Islet of Langerhans (tissue), 1 donor: ENCODE results near the gene PHF20.
"Not testable (repeated sequence)": the region's sequence is repeated elsewhere in the genome, so short reads cannot be mapped to it uniquely, and the experiment has no call there.

Experiments
- FAIRE-seq: peaks from one replicate; lab custom pipeline; 2011; peaks lifted over from hg19 to GRCh38; lab: Jason Lieb, UNC

PHF20 gene

GRCh38 chr20:35771689-35772562 lies at the start of gene PHF20:
Gene PHF20, plus strand, starts transcription at chr20:35772015. Its CDS starts 29,508 bp downstream, at chr20:35801523.
- FAIRE-seq, result no peak

- not testable (repeated sequence) for FAIRE-seq
These were observed 48.6 kb upstream of the PHF20 start for GRCh38 chr20:35723275-35723639.

DNA sequence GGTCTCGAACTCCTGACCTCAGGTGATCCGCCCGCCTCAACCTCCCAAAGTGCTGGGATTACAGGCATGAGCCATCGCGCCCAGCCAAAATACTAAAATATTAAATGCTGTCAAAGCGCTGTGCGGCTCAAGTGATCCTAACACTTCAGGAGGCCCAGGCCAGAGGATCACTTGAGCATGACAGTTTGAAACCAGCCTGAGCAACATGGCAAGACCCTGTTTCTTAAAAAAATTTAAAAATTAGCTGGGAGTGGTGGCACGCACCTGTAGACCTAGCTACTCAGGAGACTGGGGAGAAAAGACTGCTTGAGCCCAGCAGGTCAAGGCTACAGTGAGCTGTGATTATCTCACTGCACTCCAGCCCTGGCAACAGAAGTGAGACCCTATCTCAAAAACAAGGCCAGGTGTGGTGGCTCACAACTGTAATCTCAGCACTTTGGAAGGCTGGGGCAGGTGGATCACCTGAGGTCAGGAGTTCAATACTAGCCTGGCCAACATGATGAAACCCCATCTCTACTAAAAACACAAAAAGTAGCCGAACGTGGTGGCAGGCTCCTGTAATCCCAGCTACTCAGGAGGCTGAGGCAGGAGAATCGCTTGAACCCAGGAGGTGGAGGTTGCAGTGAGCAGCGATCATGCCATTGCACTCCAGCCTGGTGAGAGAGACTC lies 48.0 kb upstream of the PHF20 start:
- not testable (repeated sequence) for FAIRE-seq

DNA sequence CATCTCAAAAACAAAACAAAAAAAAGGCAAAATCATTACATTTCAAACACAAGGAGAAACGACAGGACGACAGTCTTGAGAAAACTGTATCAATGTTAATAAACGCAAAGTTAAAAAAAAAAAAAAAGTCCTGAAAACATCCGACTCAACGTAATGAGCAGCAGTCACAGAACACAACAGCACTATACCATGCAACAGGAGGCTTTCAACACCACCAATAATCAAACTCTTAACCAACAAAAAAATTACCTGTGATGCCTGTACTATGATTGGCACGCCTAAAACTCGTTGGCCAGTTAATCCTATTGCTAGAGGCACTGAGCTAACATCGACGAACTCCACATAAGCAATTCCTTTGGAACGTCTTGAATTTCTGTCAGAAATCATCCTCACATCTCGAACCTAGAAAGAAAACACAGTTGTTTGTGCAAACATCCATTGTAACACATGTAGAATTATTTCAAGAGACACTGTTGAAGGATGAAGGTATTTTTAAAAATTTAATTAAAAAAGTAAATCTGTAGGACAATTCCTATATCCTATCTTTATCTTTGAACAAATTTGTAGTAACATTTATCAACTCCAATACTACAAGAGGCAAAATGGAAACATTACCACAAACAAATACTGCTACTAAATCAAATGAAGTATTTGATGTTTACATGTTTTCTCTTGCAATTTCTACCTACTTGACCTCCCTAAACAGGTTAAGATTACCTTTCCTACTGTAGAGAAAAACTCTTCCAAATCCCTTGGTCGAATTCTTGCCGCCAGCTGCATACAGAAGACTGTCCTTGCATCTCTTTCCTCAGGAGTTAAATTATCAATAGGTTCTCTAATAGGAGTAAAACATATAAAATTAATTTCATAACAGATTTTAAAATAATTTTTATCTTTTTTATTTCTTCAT lies 47.2 kb upstream of the PHF20 start:
- no peak for FAIRE-seq

DNA sequence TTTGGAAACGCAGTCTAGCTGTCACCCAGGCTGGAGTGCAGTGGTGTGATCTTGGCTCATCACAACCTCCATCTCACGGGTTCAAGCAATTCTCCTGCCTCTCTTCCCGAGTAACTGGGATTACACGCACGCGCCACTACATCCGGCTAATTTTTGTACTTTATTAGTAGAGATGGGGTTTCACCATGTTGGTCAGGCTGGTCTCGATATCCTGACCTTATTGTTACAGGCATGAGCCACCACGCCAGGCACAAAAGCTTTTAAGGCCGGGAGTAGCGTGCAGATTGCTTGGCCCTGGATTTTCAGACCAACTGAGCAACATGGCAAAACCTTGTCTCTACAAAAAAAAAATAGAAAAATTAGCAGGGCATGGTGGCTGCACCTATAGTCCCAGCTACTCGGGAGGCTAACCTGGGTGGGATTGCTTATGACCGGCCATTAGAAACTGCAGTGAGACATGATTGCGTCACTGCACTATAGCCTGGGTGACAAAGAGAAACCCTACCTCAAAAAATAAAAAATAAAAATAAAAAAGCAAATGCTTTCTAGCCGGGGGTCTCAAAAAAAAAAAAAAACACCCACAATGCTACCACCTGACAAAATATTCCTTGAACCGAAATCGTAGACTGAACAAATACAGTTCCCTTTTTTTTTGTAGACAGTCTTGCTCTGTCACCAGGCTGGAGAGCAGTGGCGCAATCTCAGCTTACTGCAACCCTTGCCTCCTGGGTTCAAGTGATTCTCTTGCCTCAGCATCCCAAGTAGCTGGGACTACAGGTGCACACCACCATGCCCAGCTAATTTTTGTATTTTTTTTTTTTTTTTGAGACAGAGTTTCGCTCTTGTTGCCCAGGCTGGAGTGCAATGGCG lies 44.7 kb upstream of the PHF20 start:
- no peak for FAIRE-seq

DNA sequence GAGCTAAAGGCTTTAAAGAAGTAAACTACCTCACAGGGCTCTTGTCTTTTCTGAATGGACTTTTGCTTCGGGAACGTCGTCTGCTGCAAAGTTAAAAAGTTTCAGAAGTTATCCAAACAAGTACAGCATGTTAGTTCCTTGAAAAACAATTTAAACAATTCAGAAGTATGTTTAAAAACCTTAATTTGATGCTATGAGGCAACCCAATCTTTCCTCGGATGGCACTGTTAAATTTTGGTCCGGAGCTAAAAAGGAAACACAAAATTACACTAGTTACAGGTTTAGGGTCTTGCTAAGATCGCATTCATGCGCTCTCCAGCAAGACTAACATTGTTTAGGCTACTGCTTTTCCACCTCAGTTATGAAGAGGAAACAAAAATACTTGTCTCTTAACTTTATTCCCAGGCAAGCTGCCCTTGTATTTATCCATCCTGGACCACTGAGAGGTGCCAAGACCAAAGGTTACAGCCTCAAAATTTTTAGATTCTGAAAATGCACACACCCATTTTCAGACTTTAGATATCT lies 42.5 kb upstream of the PHF20 start:
- FAIRE-seq, result no peak

- FAIRE-seq, result no peak
These were observed 41.8 kb upstream of the PHF20 start for GRCh38 chr20:35729836-35730582.

GRCh38 chr20:35730583-35731468 lies 41.0 kb upstream of the PHF20 start:
- no peak for FAIRE-seq

DNA sequence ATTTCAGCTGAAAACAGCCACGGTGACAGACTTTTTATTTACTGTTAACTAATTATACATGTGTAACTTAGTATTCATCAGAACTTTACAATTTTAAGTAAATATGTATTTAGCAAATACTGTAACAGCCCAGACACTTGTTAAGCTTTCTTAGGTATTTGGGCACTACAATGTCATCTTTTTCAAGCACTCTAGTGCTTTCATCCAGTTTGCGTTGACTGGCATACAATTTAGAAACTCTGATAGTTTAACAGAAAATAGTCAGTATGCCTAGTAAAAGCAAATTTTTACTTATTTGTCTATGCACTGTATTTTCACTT lies 40.4 kb upstream of the PHF20 start:
- no peak for FAIRE-seq

DNA sequence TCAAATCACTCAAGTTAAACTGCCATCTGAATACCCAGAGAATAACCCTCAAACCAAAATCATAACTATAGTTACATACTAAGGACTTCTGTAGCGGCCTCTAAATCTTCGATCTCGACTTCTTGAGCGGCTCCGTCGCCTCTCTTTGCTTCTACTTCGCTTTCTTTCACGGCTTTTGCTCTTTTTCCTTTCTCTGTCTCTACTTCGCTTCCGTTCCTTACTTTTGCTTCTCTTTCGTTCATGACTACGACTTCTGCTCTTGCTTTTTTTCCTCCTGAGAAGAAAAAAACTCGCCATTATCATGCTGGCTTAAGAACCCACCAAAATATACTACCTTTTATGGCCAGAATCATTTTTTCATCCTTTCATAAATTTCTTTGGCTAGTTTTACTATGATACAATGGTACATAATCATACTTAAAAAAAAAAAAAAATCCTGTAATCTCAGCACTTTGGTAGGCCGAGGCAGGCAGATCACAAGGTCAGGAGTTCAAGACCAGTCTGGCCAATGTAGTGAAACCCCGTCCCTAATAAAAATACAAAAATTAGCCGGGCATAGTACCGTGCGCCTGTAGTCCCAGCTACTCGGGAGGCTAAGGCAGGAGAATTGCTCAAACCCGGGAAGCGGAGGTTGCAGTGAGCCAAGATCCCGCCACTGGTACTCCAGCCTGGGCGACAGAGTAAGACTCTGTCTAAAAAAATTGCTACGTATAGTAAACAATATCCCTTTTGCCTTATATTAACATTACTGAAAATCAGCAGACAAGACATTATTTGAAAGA lies 39.8 kb upstream of the PHF20 start:
- no peak for FAIRE-seq

DNA sequence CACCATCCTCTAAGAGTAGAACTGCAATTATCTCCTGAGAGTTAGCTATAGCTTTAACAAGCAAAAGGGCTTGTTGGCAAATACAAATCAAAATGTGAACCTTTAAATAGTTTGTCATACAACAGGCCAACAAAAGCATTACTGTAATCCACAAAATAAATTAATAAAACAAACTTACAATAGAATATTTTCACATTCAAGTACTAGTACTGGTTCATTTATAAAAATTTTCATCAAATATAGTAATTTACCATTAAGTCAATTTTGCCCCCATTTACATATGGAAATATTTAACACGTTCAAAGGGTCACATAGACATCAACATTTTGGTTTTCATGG lies 39.2 kb upstream of the PHF20 start:
- no peak for FAIRE-seq

- FAIRE-seq, result no peak
These were observed 37.4 kb upstream of the PHF20 start for GRCh38 chr20:35734374-35734773.

DNA sequence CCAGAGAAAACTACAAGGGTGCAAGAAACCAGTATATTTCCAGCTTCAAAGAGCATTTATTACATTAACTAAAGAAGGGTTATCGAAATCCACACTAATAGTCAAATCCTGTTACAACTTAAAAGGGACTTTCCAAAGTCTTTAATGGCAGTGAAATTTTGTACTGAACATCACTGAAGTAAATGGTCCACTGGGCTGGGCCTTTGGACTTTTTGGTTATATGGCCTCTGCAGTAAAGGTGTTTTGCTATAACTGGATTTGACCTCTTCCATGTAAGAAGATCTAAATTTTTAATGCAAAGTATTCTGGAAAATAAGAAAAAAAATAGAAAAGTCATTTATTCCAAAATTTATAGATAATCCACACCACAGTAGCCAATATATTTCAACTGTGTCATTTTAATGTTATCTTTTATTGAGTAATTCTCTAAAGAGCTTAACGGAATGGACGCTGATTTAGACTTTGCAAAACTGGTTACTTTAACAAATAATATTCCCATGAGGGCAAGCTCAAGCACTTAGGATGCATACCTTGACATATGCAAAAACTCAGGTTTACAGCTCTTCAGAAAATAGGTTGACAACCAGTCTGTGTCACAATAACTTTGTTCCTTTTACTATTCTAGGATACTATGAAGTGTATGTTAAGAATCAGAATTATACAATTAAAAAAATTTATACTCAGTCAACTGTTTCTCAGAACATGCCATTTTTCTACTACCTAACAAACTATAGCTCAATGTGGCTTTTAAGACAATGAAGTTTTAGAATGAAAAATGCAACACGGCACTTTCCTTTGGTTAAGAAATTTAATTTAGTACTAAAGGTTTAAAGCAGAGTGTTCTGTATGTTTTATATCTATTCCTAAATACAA lies 36.8 kb upstream of the PHF20 start:
- FAIRE-seq, result no peak

GRCh38 chr20:35735826-35736470 lies 35.9 kb upstream of the PHF20 start:
- no peak for FAIRE-seq

- FAIRE-seq, result no peak
These were observed 33.9 kb upstream of the PHF20 start for GRCh38 chr20:35737865-35738333.

DNA sequence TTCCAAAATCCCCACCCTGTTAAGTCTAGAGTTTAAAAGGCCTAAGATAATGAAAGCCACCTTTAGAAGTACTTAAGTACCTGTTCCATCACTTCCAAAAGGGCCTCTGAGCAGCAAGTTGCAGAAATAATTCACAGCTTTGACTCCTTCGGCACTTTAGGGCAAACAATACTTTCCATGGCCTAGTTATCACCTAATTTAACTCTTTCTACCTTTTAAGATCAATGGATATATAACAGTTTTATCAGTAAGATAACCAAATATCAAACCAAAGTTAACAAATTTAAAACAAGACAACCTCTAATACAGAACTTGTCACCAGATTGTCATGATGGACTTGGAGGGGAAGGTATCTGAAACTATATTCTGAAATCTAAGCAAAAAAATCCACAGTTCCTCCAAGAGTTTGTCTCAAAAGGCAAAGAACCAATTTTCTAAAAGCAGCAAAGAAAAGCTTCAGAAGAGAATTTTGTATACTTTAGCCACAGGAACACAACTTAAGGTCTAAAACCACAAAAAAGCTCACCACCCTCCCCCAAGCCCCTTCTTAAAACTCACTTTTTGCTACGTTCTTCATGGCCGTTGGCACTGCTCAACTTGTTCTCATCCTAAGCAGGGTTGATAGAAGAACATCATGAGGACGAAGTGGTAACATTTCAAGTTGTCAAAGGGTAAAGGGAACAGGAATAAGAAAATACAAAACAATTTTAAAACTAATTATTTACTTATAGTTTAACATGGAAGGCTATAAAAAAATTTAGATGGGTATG lies 33.2 kb upstream of the PHF20 start:
- no peak for FAIRE-seq
